Vagina (tissue), 2 donors: ENCODE results near the gene AP3D1. TPM values are rescaled to one million over a fixed set of nuclear protein-coding genes. Genes with fewer than 3 reads are reported as not detected.

ENCODE experiments used
- DNase-seq, 2 donors: peaks; one replicate each; pipeline ENCODE4 v3.0.0-alpha.2; 2017; ENCODE audit errors: extremely low spot score in 2 of 2
- H3K27ac ChIP-seq: fragments of 200-600 bp; sonication (generic); one replicate; pipeline ENCODE4 v1.5.1; 2019
- H3K27me3 ChIP-seq: fragments of 200-600 bp; sonication (generic); one replicate; pipeline ENCODE4 v1.5.1; 2019
- H3K36me3 ChIP-seq, 2 donors: fragments of 200-600 bp; sonication (generic); one replicate each; pipeline ENCODE4 v1.5.1; 2017 to 2019
- H3K4me1 ChIP-seq: fragments of 200-600 bp; sonication (generic); one replicate; pipeline ENCODE4 v1.5.1; 2019
- H3K4me3 ChIP-seq, 2 donors: fragments of 200-600 bp; sonication (generic); 1 replicate in 1 of 2; 2 replicates in 1 of 2; pipeline ENCODE4 v1.5.1; 2016 to 2019
- H3K9me3 ChIP-seq: fragments of 200-600 bp; sonication (generic); one replicate; pipeline ENCODE4 v1.5.1; 2019
- CTCF ChIP-seq, 3 experiments: fragments of 450-650 bp in 2 of 3; fragments of 200-600 bp in 1 of 3; sonication (generic) in 1 of 3; IDR thresholded peaks; one replicate each; pipeline ENCODE4 v1.5.1; 2017 to 2019; ENCODE audit warnings: antibody characterized with exemption in 3 of 3, mild to moderate bottlenecking in 2 of 3, moderate library complexity in 2 of 3
- POLR2A ChIP-seq, 2 donors: fragments of 450-650 bp; IDR thresholded peaks; one replicate each; pipeline ENCODE4 v1.6.1; 2017; ENCODE audit warnings: antibody characterized with exemption in 2 of 2, mild to moderate bottlenecking in 2 of 2, moderate library complexity in 2 of 2
- POLR2AphosphoS5 ChIP-seq, 2 donors: sonication (generic); formaldehyde crosslinking; IDR thresholded peaks; one replicate each; pipeline ENCODE4 v1.9.0; 2017; ENCODE audit warnings: antibody characterized with exemption in 2 of 2, mild to moderate bottlenecking in 2 of 2, low read depth in 1 of 2; ENCODE audit not compliant: insufficient read depth in 1 of 2
- intact Hi-C: fragments of 100-400 bp; cut with DNase I; formaldehyde crosslinking; loops from one replicate; pipeline ENCODE4 v1.15.1; 2023
- total RNA-seq: library from RNA; depleted of rRNA; stranded (reverse); fragments of >200 nt; gene quantifications from one replicate; pipeline ENCODE4 v1.2.3, GENCODE V29; 2016

AP3D1 gene
- total RNA-seq, 1 donor from 2014 or later = 62.9 TPM

GRCh38 chr19:2079865-2080301, 71.5 kb downstream of the AP3D1 start:
- peaks cover 43% of the 10 kb centered on the region for H3K4me1 ChIP-seq
- intact Hi-C loops = no loop called here
- no peak overlapping the region for H3K4me3 ChIP-seq
- TF ChIP-seq CTCF (IDR thresholded peaks at IDR 0.05) (no peak), POLR2A (IDR thresholded peaks at IDR 0.05) (no peak), POLR2AphosphoS5 (IDR thresholded peaks at IDR 0.05; ENCODE audit: insufficient read depth in 1 of 2, low read depth in 1 of 2) (no peak)
- peaks cover 0 to 50% of the 10 kb centered on the region in 2 donors for H3K36me3 ChIP-seq
- H3K27ac ChIP-seq = no peak overlapping the region
- H3K27me3 ChIP-seq = no peaks in the 10 kb centered on the region
- H3K9me3 ChIP-seq = no peaks in the 10 kb centered on the region
- DNase-seq = no peak

DNA sequence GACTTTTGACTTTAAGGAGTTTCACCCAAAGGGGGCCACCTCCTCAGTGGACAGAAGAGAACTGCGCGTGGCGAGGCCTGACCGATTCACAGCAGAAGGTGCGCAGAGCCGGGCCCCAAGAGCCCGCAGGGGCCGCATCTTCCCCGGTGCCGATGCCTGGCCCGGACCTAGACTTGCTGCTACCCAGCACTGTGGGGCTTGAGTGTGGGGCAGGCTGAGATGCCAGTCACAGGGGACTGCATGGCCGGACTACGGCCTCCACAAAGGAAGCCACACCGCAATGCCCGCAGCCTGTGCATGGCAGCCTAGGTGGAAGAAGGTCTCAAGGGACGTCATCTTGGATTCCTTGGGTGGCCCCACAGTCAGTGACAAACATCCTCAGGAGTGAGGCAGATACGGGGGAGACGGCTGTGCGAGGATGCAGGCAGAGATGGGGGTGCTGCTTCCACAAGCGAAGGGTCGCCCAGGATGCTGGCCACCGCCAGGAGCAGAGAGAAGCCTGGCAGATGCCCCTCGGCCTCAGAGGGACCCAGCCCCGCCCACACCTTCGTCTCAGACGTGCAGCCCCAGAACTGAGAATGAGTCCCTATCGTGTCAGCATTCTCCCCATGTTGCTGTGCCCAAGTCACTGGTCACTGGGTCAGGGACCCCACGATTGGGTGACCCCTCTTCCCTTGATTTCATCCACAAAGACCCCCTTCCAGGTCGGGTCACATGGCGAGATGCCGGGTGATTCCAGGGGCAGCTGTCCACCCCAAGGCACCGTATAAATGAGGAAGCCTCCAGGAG, 72.1 kb downstream of the AP3D1 start:
- Histone ChIP-seq H3K9me3 (no peaks in the 10 kb centered on the region), H3K4me3 (no peak overlapping the region), H3K27me3 (no peaks in the 10 kb centered on the region), H3K27ac (no peak overlapping the region), H3K4me1 (peaks cover 42% of the 10 kb centered on the region), H3K36me3 (peaks cover 0 to 53% of the 10 kb centered on the region in 2 donors)
- DNase-seq = no peak
- TF ChIP-seq CTCF (IDR thresholded peaks at IDR 0.05) = no peak
- TF ChIP-seq POLR2A (IDR thresholded peaks at IDR 0.05) = no peak
- no peak for TF ChIP-seq POLR2AphosphoS5 (IDR thresholded peaks at IDR 0.05; ENCODE audit: insufficient read depth in 1 of 2, low read depth in 1 of 2)
- intact Hi-C loops = no loop called here

DNA sequence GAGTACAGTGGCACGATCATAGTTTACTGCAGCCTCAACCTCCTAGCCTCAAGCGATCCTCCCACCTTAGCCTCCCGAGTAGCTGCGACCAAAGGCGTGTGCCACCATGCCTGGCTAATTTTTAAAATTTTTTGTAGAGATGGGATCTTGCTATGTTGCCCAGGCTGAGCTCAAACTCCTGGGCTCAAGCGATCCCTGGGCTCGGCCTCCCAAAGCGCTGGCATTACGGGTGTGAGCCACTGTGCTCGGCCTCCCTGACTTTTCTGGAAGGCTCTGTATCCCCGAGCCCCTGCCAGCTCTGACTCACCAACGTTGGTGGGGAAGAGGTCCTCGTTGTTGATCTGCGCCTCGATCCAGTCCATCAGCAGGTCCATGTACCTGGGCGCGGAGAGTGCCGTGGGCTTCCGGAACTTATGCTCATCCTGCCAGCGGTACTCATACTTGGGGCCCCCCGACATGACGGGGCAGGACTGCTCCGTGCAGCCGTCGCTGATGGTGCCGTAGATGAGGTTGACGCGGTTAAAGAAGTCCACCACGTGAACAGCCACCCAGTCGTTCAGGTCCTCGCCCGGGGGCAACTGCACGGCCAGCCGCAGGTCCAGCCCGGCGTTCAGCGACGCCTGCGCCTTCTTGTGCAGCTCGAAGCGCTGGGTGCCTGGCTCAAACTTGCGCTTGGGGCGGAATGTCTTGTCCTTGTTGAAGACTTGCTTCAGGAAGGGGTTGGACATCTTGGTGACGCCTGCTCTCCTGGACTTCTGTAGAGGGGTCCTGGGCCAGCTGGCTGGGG, 73.3 kb downstream of the AP3D1 start:
- Histone ChIP-seq H3K27me3 (no peaks in the 10 kb centered on the region), H3K27ac (no peak overlapping the region), H3K4me1 (peaks cover 29% of the 10 kb centered on the region), H3K4me3 (no peak overlapping the region), H3K36me3 (peaks cover 0 to 52% of the 10 kb centered on the region in 2 donors), H3K9me3 (no peaks in the 10 kb centered on the region)
- DNase-seq = no peak
- intact Hi-C loops = no loop called here
- TF ChIP-seq CTCF (IDR thresholded peaks at IDR 0.05) = no peak
- TF ChIP-seq POLR2AphosphoS5 (IDR thresholded peaks at IDR 0.05; ENCODE audit: insufficient read depth in 1 of 2, low read depth in 1 of 2) = no peak
- TF ChIP-seq POLR2A (IDR thresholded peaks at IDR 0.05) = no peak

DNA sequence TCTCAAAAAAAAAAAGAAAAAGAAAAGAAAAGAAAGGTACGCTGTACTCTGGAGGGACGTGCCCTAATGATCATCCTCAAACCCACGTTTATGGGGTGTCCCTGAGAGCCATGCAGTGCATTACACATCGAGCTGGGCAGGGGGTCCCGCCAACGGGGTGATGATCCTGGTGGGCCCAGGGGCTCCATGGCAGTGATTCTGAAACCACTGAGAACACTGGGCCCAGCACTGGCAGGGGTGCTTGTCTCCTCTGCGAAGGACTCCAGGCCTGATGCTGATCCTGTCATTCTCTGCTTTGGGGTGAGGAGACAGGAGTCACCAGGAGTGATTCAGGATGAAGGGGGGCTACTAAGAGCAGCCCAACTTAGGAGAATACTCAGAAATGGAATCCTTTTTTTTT, 74.0 kb downstream of the AP3D1 start:
- H3K9me3 ChIP-seq = no peaks in the 10 kb centered on the region
- no peak for DNase-seq
- no peak overlapping the region for H3K4me3 ChIP-seq
- no peaks in the 10 kb centered on the region for H3K27me3 ChIP-seq
- peaks cover 0 to 59% of the 10 kb centered on the region in 2 donors for H3K36me3 ChIP-seq
- H3K4me1 ChIP-seq = peaks cover 24% of the 10 kb centered on the region
- H3K27ac ChIP-seq = no peak overlapping the region
- TF ChIP-seq POLR2A (IDR thresholded peaks at IDR 0.05) (no peak), CTCF (IDR thresholded peaks at IDR 0.05) (no peak), POLR2AphosphoS5 (IDR thresholded peaks at IDR 0.05; ENCODE audit: insufficient read depth in 1 of 2, low read depth in 1 of 2) (no peak)
- intact Hi-C loops = no loop called here
